Hepatocyte (in vitro differentiated cells): Measurements from ENCODE around the gene FLOT2.

Source experiments
- EZH2 ChIP-seq: fragments of 200-600 bp; sonication (generic); IDR thresholded peaks from 2 replicates; pipeline ENCODE4 v1.6.1; 2016; ENCODE audit warnings: antibody characterized with exemption, mild to moderate bottlenecking, borderline replicate concordance
- TF ChIP-seq, protein P1 (sequence below): fragments of 200-600 bp; sonication (generic); IDR thresholded peaks from 2 replicates; pipeline ENCODE4 v1.5.1; 2016; ENCODE audit warnings: antibody characterized with exemption, mild to moderate bottlenecking; ENCODE audit not compliant: poor library complexity

DNA sequence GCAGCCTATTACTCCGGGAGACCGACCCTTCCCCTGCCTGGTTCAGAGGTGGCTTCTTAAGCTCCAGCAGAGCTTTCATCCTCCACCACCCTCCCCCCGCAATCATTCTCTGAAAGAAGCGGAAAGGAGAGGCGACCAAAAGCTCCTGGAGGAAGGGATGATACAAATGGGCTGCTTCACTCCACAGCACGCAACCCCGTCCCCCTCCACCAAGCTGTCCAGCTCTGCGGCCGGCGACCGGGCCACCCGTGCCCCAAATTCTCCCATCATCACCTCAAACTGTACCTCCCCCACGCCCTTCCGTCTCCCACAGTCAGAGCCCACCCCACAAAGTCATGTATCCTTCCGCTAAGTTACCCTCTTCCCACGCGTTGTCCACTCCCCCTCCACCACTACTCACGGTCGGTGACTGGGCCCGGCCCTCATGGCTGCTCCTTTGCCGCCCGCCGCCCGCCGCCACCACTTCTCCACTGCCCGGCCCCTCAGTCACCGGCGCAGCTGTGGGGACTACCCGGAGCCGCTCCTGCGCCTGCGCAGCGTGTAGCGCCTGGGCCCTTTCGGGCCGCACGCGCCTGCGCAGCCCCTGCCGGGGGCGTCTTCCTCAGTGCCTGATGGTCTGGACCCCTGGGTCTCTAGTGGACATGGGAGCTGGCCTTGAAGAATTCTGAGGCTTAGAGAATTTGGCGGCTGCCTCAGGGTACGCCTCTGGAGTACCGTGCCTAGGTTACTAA, 55.1 kb downstream of the FLOT2 start, which contains the start of gene FAM222B:
- TF ChIP-seq, protein P1, sequence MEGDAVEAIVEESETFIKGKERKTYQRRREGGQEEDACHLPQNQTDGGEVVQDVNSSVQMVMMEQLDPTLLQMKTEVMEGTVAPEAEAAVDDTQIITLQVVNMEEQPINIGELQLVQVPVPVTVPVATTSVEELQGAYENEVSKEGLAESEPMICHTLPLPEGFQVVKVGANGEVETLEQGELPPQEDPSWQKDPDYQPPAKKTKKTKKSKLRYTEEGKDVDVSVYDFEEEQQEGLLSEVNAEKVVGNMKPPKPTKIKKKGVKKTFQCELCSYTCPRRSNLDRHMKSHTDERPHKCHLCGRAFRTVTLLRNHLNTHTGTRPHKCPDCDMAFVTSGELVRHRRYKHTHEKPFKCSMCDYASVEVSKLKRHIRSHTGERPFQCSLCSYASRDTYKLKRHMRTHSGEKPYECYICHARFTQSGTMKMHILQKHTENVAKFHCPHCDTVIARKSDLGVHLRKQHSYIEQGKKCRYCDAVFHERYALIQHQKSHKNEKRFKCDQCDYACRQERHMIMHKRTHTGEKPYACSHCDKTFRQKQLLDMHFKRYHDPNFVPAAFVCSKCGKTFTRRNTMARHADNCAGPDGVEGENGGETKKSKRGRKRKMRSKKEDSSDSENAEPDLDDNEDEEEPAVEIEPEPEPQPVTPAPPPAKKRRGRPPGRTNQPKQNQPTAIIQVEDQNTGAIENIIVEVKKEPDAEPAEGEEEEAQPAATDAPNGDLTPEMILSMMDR, result no peak
- TF ChIP-seq EZH2, result no peak
